HepG2 (cell line): ENCODE results near the gene CYTH1. TPM values are rescaled to one million over a fixed set of nuclear protein-coding genes. Genes with fewer than 3 reads are reported as not detected.

ENCODE experiments used
- ARHGAP35 ChIP-seq: sonication (generic); formaldehyde crosslinking; IDR thresholded peaks from 2 replicates; pipeline ENCODE4 v1.9.0; 2022; ENCODE audit warnings: mild to moderate bottlenecking, inconsistent platforms, moderate library complexity, missing genetic modification reagents, borderline replicate concordance
- ARNTL ChIP-seq: sonication (generic); formaldehyde crosslinking; IDR thresholded peaks from 2 replicates; pipeline ENCODE4 v1.4.0; 2020; ENCODE audit warnings: mild to moderate bottlenecking, missing genetic modification reagents
- CREM ChIP-seq, 2 experiments: sonication (generic) in 1 of 2; formaldehyde crosslinking in 1 of 2; IDR thresholded peaks; 2 replicates each; pipeline versions ENCODE4 v1.4.0 to v1.6.1; 2016 to 2020; ENCODE audit warnings: antibody characterized with exemption in 1 of 2, mild to moderate bottlenecking in 1 of 2, missing genetic modification reagents in 1 of 2
- ERF ChIP-seq: IDR thresholded peaks from 2 replicates; pipeline ENCODE4 v1.6.1; 2018; ENCODE audit warnings: missing biosample characterization, missing genetic modification reagents
- JUND ChIP-seq: sonication (generic); formaldehyde crosslinking; IDR thresholded peaks from 2 replicates; pipeline ENCODE4 v1.8.0; 2022; ENCODE audit warnings: mild to moderate bottlenecking, missing genetic modification reagents
- KDM2A ChIP-seq: sonication (generic); formaldehyde crosslinking; IDR thresholded peaks from 2 replicates; pipeline ENCODE4 v1.4.0; 2020; ENCODE audit warnings: low read depth, missing genetic modification reagents, borderline replicate concordance
- LCORL ChIP-seq, 2 experiments: fragments of 450-650 bp in 1 of 2; sonication (generic) in 1 of 2; formaldehyde crosslinking in 1 of 2; IDR thresholded peaks; 2 replicates each; pipeline versions ENCODE4 v1.5.0 to v1.6.1; 2017 to 2020; ENCODE audit warnings: antibody characterized with exemption in 1 of 2, missing genetic modification reagents in 1 of 2
- MBD4 ChIP-seq: IDR thresholded peaks from 2 replicates; pipeline ENCODE4 v1.6.1; 2012; ENCODE audit warnings: low read length, inconsistent platforms, borderline replicate concordance
- NCOA5 ChIP-seq: sonication (generic); formaldehyde crosslinking; IDR thresholded peaks from 2 replicates; pipeline ENCODE4 v1.4.0; 2020; ENCODE audit warnings: missing genetic modification reagents
- NFE2L2 ChIP-seq: fragments of 150-350 bp; IDR thresholded peaks from 2 replicates; pipeline ENCODE4 v1.6.1; 2014; ENCODE audit warnings: low read length
- SAP130 ChIP-seq: IDR thresholded peaks from 2 replicates; pipeline ENCODE4 v1.6.1; 2016; ENCODE audit warnings: low read depth
- SOX5 ChIP-seq: IDR thresholded peaks from 2 replicates; pipeline ENCODE4 v1.6.1; 2016; ENCODE audit warnings: borderline replicate concordance
- ZNF24 ChIP-seq: fragments of 450-650 bp; IDR thresholded peaks from 2 replicates; pipeline ENCODE4 v1.6.1; 2017; ENCODE audit warnings: antibody characterized with exemption, mild to moderate bottlenecking
- ZNF292 ChIP-seq: sonication (generic); formaldehyde crosslinking; IDR thresholded peaks from 2 replicates; pipeline ENCODE4 v1.8.1; 2022; ENCODE audit warnings: mild to moderate bottlenecking, low read depth, missing genetic modification reagents, borderline replicate concordance
- ZNF546 ChIP-seq: sonication (generic); formaldehyde crosslinking; conservative IDR thresholded peaks from 2 replicates; pipeline ENCODE4 v1.8.1; 2023; ENCODE audit warnings: mild to moderate bottlenecking, missing genetic modification reagents
- ZNF660 ChIP-seq: sonication (generic); formaldehyde crosslinking; IDR thresholded peaks from 2 replicates; pipeline ENCODE4 v1.5.1; 2020; ENCODE audit warnings: mild to moderate bottlenecking, low read depth, missing genetic modification reagents, borderline replicate concordance
- ZNF703 ChIP-seq: sonication (generic); formaldehyde crosslinking; IDR thresholded peaks from 2 replicates; pipeline ENCODE4 v1.5.1; 2020; ENCODE audit warnings: missing genetic modification reagents, mild to moderate bottlenecking, moderate library complexity, borderline replicate concordance
- ZSCAN21 ChIP-seq: sonication (generic); formaldehyde crosslinking; IDR thresholded peaks from 2 replicates; pipeline ENCODE4 v1.8.0; 2022; ENCODE audit warnings: mild to moderate bottlenecking, missing genetic modification reagents, moderate library complexity, borderline replicate concordance
- ZSCAN29 ChIP-seq: sonication (generic); formaldehyde crosslinking; conservative IDR thresholded peaks from 2 replicates; pipeline ENCODE4 v1.4.0; 2020; ENCODE audit warnings: mild to moderate bottlenecking, missing genetic modification reagents
- polyA plus RNA-seq, 8 experiments: library from polyadenylated mRNA; depleted of rRNA in 3 of 8; stranded (reverse) in 7 of 8; unstranded in 1 of 8; fragments of >200 nt; fragmentation: Illumina TruSeq in 4 of 8; extraction: Trizol in 4 of 8; gene quantifications; 2 replicates each; pipeline versions ENCODE4 v1.2.1 to v1.2.3, GENCODE V29; 2011 to 2016; ENCODE audit warnings: low read depth in 4 of 8, missing spikeins in 1 of 8, mixed read lengths in 1 of 8; ENCODE audit not compliant: insufficient read depth in 1 of 8
- total RNA-seq, 5 experiments: library from RNA; depleted of rRNA; stranded (reverse); fragments of >200 nt; fragmentation: Illumina TruSeq; extraction: Trizol; gene quantifications; 2 replicates each; pipeline ENCODE4 v1.2.3, GENCODE V29; 2016; ENCODE audit warnings: low read depth in 1 of 5
- TF ChIP-seq, protein P1 (sequence below): IDR thresholded peaks from 2 replicates; pipeline ENCODE4 v1.6.1; 2018; ENCODE audit warnings: missing genetic modification reagents, mild to moderate bottlenecking, missing compliant biosample characterization
- TF ChIP-seq, protein P2 (sequence below): sonication (generic); formaldehyde crosslinking; IDR thresholded peaks from 2 replicates; pipeline ENCODE4 v1.4.0; 2020; ENCODE audit warnings: missing genetic modification reagents, borderline replicate concordance
- TF ChIP-seq, protein P3 (sequence below): IDR thresholded peaks from 2 replicates; pipeline ENCODE4 v1.6.1; 2016; ENCODE audit warnings: mild to moderate bottlenecking, missing biosample characterization, missing genetic modification reagents
- TF ChIP-seq, protein P4 (sequence below): IDR thresholded peaks from 2 replicates; pipeline ENCODE4 v1.6.1; 2016; ENCODE audit warnings: missing genetic modification reagents, missing compliant biosample characterization

Gene CYTH1
- total and polyA plus RNA-seq, 2 of the 13 experiments (the other 11 are each of a cell fraction or from before 2014, with no cell fraction given), result 20.1 to 48.9 TPM

DNA sequence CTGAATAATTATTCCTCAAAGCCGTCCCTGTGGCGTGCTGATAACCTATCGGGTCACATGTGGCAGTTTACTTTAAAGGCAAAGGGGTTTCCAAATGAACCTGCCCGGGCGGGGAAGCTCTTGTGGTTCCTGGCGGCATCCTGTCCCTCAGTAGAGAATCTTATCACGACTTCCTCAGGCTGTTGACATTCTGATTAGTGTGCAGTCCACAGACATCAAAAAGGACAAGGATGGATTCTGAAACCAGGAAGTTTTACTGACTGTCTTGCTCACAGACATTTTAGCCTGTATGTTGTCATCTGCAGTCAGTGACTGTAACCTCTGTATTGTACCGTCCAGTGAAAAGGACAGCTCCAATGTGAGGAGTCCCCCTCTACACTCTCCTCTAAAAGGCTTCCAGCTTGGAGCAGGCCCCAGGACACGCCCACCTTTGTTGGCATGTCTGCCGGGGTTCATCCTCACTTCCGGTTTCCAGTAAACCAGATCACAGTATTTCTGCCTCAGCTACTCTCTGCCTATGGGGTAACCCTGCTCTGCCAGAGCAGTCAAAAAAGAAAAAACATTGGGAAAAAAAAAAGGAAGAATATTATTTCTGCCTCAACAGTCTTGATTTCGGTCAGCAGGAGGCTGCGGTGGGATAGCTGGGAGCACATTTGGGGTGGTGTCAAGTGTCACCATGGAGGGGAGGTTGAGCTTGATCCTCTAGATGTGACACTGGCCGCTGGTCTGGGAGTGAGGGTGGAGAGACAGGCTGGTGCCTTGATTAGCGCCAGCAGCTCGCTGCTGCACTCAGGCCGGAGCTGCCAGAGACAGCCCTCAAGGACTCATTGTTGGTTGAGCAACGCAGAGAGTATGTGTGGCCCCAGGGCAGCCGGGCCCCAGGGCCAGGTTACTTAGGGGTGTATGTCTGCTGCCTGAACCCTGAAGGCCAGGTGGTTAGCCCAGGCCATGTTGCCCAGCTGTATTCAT is 115.8 kb downstream of the CYTH1 start (continued):
- TF ChIP-seq LCORL (IDR thresholded peaks at IDR 0.05) (no peak), LCORL (CRISPR knock-in tag; IDR thresholded peaks at IDR 0.05) (peak; percentile 52), ARNTL (CRISPR knock-in tag) (no peak), KDM2A (CRISPR knock-in tag) (peak; percentile 47; the same call in 1 of the 2 replicates), MBD4 (no peak; the same call in 1 of the 2 replicates), ZSCAN21 (CRISPR knock-in tag) (peak; percentile 58; the same call in 1 of the 2 replicates), SAP130 (CRISPR knock-in tag) (peak; percentile 71), NFE2L2 (no peak), ZNF546 (CRISPR knock-in tag) (peak; percentile 83; the same call in 1 of the 2 replicates), ZNF703 (CRISPR knock-in tag) (no peak), ZNF292 (peak; percentile 30; the same call in 1 of the 2 replicates), NCOA5 (CRISPR knock-in tag) (no peak), ERF (CRISPR knock-in tag) (no peak), ZSCAN29 (CRISPR knock-in tag) (no peak), ZNF24 (no peak), ZNF660 (CRISPR knock-in tag) (no peak), CREM (IDR thresholded peaks at IDR 0.05) (peak; percentile 79), CREM (CRISPR knock-in tag; IDR thresholded peaks at IDR 0.05) (no peak), SOX5 (CRISPR knock-in tag) (peak; percentile 72; the same call in 1 of the 2 replicates), JUND (CRISPR knock-in tag) (no peak), ARHGAP35 (CRISPR knock-in tag) (no peak)
- TF ChIP-seq, protein P1, sequence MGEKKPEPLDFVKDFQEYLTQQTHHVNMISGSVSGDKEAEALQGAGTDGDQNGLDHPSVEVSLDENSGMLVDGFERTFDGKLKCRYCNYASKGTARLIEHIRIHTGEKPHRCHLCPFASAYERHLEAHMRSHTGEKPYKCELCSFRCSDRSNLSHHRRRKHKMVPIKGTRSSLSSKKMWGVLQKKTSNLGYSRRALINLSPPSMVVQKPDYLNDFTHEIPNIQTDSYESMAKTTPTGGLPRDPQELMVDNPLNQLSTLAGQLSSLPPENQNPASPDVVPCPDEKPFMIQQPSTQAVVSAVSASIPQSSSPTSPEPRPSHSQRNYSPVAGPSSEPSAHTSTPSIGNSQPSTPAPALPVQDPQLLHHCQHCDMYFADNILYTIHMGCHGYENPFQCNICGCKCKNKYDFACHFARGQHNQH, result peak; percentile 89
- TF ChIP-seq, protein P2, sequence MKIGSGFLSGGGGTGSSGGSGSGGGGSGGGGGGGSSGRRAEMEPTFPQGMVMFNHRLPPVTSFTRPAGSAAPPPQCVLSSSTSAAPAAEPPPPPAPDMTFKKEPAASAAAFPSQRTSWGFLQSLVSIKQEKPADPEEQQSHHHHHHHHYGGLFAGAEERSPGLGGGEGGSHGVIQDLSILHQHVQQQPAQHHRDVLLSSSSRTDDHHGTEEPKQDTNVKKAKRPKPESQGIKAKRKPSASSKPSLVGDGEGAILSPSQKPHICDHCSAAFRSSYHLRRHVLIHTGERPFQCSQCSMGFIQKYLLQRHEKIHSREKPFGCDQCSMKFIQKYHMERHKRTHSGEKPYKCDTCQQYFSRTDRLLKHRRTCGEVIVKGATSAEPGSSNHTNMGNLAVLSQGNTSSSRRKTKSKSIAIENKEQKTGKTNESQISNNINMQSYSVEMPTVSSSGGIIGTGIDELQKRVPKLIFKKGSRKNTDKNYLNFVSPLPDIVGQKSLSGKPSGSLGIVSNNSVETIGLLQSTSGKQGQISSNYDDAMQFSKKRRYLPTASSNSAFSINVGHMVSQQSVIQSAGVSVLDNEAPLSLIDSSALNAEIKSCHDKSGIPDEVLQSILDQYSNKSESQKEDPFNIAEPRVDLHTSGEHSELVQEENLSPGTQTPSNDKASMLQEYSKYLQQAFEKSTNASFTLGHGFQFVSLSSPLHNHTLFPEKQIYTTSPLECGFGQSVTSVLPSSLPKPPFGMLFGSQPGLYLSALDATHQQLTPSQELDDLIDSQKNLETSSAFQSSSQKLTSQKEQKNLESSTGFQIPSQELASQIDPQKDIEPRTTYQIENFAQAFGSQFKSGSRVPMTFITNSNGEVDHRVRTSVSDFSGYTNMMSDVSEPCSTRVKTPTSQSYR, result no peak
- TF ChIP-seq, protein P3, sequence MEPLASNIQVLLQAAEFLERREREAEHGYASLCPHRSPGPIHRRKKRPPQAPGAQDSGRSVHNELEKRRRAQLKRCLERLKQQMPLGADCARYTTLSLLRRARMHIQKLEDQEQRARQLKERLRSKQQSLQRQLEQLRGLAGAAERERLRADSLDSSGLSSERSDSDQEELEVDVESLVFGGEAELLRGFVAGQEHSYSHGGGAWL (CRISPR knock-in tag), result peak; percentile 60; the same call in 1 of the 2 replicates
- TF ChIP-seq, protein P4, sequence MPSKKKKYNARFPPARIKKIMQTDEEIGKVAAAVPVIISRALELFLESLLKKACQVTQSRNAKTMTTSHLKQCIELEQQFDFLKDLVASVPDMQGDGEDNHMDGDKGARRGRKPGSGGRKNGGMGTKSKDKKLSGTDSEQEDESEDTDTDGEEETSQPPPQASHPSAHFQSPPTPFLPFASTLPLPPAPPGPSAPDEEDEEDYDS, result peak; percentile 65; the same call in 1 of the 2 replicates
